GM10248 (cell line): Measurements from ENCODE around the gene RAB14.
"Not testable (repeated sequence)": the region's sequence is repeated elsewhere in the genome, so short reads cannot be mapped to it uniquely, and the experiment has no call there.

Source experiments
- CTCF ChIA-PET: fragments of 300-600 bp; sonication (Branson Sonifier 250); formaldehyde crosslinking; extraction: SDS; loops from one replicate; lab custom pipeline; 2021; ENCODE audit warnings: antibody characterized with exemption; lab: Yijun Ruan, JAX
- POLR2A ChIA-PET: fragments of 350-650 bp; sonication (Branson Sonifier 250); formaldehyde crosslinking; extraction: SDS; loops from one replicate; lab custom pipeline; 2020; ENCODE audit warnings: antibody characterized with exemption; lab: Yijun Ruan, JAX
- DNase-seq: peaks from one replicate; pipeline ENCODE4 v3.0.0; 2012; ENCODE audit errors: extremely low spot score
- CTCF ChIP-seq: IDR thresholded peaks from 2 replicates; pipeline ENCODE4 v1.5.1; 2012; ENCODE audit warnings: mild to moderate bottlenecking, low read depth; ENCODE audit errors: extremely low read depth, missing control alignments, control extremely low read depth

The RAB14 gene

GRCh38 chr9:121183666-121184423 lies 17.8 kb downstream of the RAB14 start:
- no peak for DNase-seq
- ChIA-PET CTCF (interaction anchor here (0.9 to 5.3 kb wide), 5 partner anchors 8 to 64 kb away, joined by 3 to 37 read pairs (median 4); no protein-coding TSS in a partner anchor), POLR2A (interaction anchor here (1.1 kb wide), 1 partner anchor 9 kb away, joined by 3 read pairs; no protein-coding TSS in a partner anchor)
- TF ChIP-seq CTCF = no peak

GRCh38 chr9:121182989-121183388 lies 18.7 kb downstream of the RAB14 start:
- CTCF ChIA-PET = interaction anchor here (5.3 kb wide), 1 partner anchor 12 kb away, joined by 37 read pairs; no protein-coding TSS in a partner anchor
- TF ChIP-seq CTCF = no peak
- POLR2A ChIA-PET = no interaction called here
- no peak for DNase-seq

GRCh38 chr9:121182101-121182836 lies 19.4 kb downstream of the RAB14 start:
- CTCF ChIA-PET = interaction anchor here (1.1 to 1.3 kb wide), 2 partner anchors 9 to 20 kb away, joined by 4 read pairs; partner anchors contain the start of gene RAB14
- POLR2A ChIA-PET = no interaction called here
- no peak for TF ChIP-seq CTCF
- no peak for DNase-seq

GRCh38 chr9:121179930-121180681 lies 21.6 kb downstream of the RAB14 start:
- ChIA-PET CTCF (interaction anchor here (0.9 to 1.2 kb wide), 2 partner anchors 9 to 22 kb away, joined by 3 read pairs; partner anchors contain the start of gene RAB14), POLR2A (interaction anchor here (0.5 kb wide), 1 partner anchor 299 kb away, joined by 5 read pairs; no protein-coding TSS in a partner anchor)
- DNase-seq = no peak
- no peak for TF ChIP-seq CTCF

GRCh38 chr9:121179373-121179721 lies 22.3 kb downstream of the RAB14 start:
- DNase-seq, POLR2A ChIA-PET: not testable (repeated sequence)
- CTCF ChIA-PET = interaction anchor here (1.3 kb wide), 1 partner anchor 14 kb away, joined by 4 read pairs; no protein-coding TSS in a partner anchor

- POLR2A ChIA-PET = no interaction called here
Measured at GRCh38 chr9:121178676-121179372, 22.8 kb downstream of the RAB14 start.

More at GRCh38 chr9:121178676-121179372, 22.8 kb downstream of the RAB14 start:
- no peak for DNase-seq
- CTCF ChIA-PET = interaction anchor here (1.3 kb wide), 2 partner anchors 9 to 13 kb away, joined by 3 to 4 read pairs; no protein-coding TSS in a partner anchor
- TF ChIP-seq CTCF = no peak
